Activated B cell treated with CpG ODN at 0.5 μM for 24 hours (primary cell): ENCODE measurements around the gene RAPGEF4. TPM values are rescaled to one million over a fixed set of nuclear protein-coding genes. Genes with fewer than 3 reads are reported as not detected.

Experiments used
- ATAC-seq: fragments of 200-7000 bp; cut with Tn5 transposase; one replicate; pipeline ENCODE4 v1.10.0; 2021; ENCODE audit warnings: low read depth, mild to moderate bottlenecking, moderate library complexity
- CTCF ChIA-PET: fragments of 350-600 bp; sonication (Branson Sonifier 250); formaldehyde crosslinking; loops from one replicate; lab custom pipeline; 2021; ENCODE audit warnings: antibody characterized with exemption; lab: Charles Lee
- POLR2A ChIA-PET: fragments of 350-600 bp; sonication (Branson Sonifier 250); formaldehyde crosslinking; loops from one replicate; lab custom pipeline; 2021; ENCODE audit warnings: antibody characterized with exemption; lab: Charles Lee
- DNase-seq: peaks from one replicate; pipeline ENCODE4 v3.0.0; 2022
- H3K27ac Mint-ChIP-seq: one replicate; pipeline ENCODE4 v1.8.0; 2020; ENCODE audit warnings: mixed read lengths
- H3K27me3 Mint-ChIP-seq: one replicate; pipeline ENCODE4 v1.8.0; 2021; ENCODE audit warnings: mixed read lengths
- H3K36me3 Mint-ChIP-seq: one replicate; pipeline ENCODE4 v1.8.0; 2021; ENCODE audit warnings: low read depth, mixed read lengths
- H3K4me1 Mint-ChIP-seq: one replicate; pipeline ENCODE4 v1.8.0; 2021; ENCODE audit warnings: mixed read lengths
- H3K4me3 Mint-ChIP-seq: one replicate; pipeline ENCODE4 v1.8.0; 2020; ENCODE audit warnings: mild to moderate bottlenecking, mixed read lengths
- H3K9me3 Mint-ChIP-seq: one replicate; pipeline ENCODE4 v1.8.0; 2020; ENCODE audit warnings: mixed read lengths
- CTCF ChIP-seq: fragments of 200-600 bp; IDR thresholded peaks from one replicate; pipeline ENCODE4 v1.8.0; 2022; ENCODE audit warnings: antibody characterized with exemption, mild to moderate bottlenecking
- intact Hi-C: fragments of 100-400 bp; cut with micrococcal nuclease; formaldehyde crosslinking; loops from one replicate; pipeline ENCODE4 v1.15.1; 2024
- total RNA-seq: library from RNA; stranded (reverse); gene quantifications from 2 replicates; pipeline ENCODE4 v1.2.3, GENCODE V29; 2022

RAPGEF4 gene
- 0.17 TPM in 1 of 2 replicates, not detected in the other for total RNA-seq

- ChIA-PET CTCF (no interaction called here), POLR2A (no interaction called here)
- no peak for TF ChIP-seq CTCF
- Mint-ChIP-seq H3K27ac (no peak within 1 kb of the TSS), H3K4me1 (peaks cover 7% of the 10 kb centered on the region), H3K9me3 (no peaks in the 10 kb centered on the region), H3K36me3 (no peaks in the 10 kb centered on the region), H3K27me3 (peaks cover 40% of the 10 kb centered on the region), H3K4me3 (peak within 1 kb of the TSS; percentile 49)
- DNase-seq: no peak
- no peak for ATAC-seq
- intact Hi-C loops: no loop called here
Measured at GRCh38 chr2:172735582-172736423, at the start of gene RAPGEF4. Gene RAPGEF4 (plus strand): TSS chr2:172735845. CDS start chr2:172735984, 139 bp downstream.

- Mint-ChIP-seq H3K36me3 (no peaks in the 10 kb centered on the region), H3K27ac (no peak overlapping the region), H3K9me3 (no peaks in the 10 kb centered on the region), H3K4me1 (no peaks in the 10 kb centered on the region), H3K4me3 (no peak overlapping the region), H3K27me3 (peaks cover 4% of the 10 kb centered on the region)
- no peak for TF ChIP-seq CTCF
- no peak for DNase-seq
- POLR2A ChIA-PET: no interaction called here
- intact Hi-C loops: no loop called here
- CTCF ChIA-PET: no interaction called here
- ATAC-seq: no peak
Measured at GRCh38 chr2:172693037-172693436, 42.6 kb upstream of the RAPGEF4 start.

GRCh38 chr2:172693529-172694455 is 41.9 kb upstream of the RAPGEF4 start:
- ChIA-PET CTCF (no interaction called here), POLR2A (no interaction called here)
- Mint-ChIP-seq H3K4me3 (no peak overlapping the region), H3K27ac (no peak overlapping the region), H3K4me1 (no peaks in the 10 kb centered on the region), H3K36me3 (no peaks in the 10 kb centered on the region), H3K27me3 (peaks cover 4% of the 10 kb centered on the region), H3K9me3 (no peaks in the 10 kb centered on the region)
- intact Hi-C loops: no loop called here
- ATAC-seq (no peak), DNase-seq (no peak)
- no peak for TF ChIP-seq CTCF

GRCh38 chr2:172697296-172697695 is 38.3 kb upstream of the RAPGEF4 start:
- POLR2A ChIA-PET: no interaction called here
- no peaks in the 10 kb centered on the region for H3K4me1 Mint-ChIP-seq
- DNase-seq (no peak), ATAC-seq (no peak)
- TF ChIP-seq CTCF: no peak
- CTCF ChIA-PET: no interaction called here
- H3K27me3 Mint-ChIP-seq: peaks cover 4% of the 10 kb centered on the region
- peaks cover 5% of the 10 kb centered on the region for H3K9me3 Mint-ChIP-seq
- no peak overlapping the region for H3K27ac Mint-ChIP-seq
- intact Hi-C loops: no loop called here
- no peak overlapping the region for H3K4me3 Mint-ChIP-seq
- no peaks in the 10 kb centered on the region for H3K36me3 Mint-ChIP-seq
